ENCODE data around the gene NBAS.

Gene NBAS

GRCh38 chr2:15311926-15312325 lies 249.2 kb downstream of the NBAS start:
- Histone ChIP-seq H3K27me3 (ENCODE audit: control insufficient read depth in 1 of 2, insufficient read depth in 2 of 2, low read length in 2 of 2) (no peaks in the 10 kb centered on the region), H3K4me1 (ENCODE audit: insufficient read depth, low read length) (no peaks in the 10 kb centered on the region), H3K9me3 (ENCODE audit: low read length) (no peaks in the 10 kb centered on the region), H3K9ac (ENCODE audit: low read length) (no peak overlapping the region), H3K27ac (ENCODE audit: low read depth, low read length) (no peak overlapping the region), H3K36me3 (ENCODE audit: insufficient read depth, low read length) (peaks cover 5% of the 10 kb centered on the region), H3K4me3 (ENCODE audit: low read depth in 1 of 2, low read length in 2 of 2) (no peak overlapping the region)

DNA sequence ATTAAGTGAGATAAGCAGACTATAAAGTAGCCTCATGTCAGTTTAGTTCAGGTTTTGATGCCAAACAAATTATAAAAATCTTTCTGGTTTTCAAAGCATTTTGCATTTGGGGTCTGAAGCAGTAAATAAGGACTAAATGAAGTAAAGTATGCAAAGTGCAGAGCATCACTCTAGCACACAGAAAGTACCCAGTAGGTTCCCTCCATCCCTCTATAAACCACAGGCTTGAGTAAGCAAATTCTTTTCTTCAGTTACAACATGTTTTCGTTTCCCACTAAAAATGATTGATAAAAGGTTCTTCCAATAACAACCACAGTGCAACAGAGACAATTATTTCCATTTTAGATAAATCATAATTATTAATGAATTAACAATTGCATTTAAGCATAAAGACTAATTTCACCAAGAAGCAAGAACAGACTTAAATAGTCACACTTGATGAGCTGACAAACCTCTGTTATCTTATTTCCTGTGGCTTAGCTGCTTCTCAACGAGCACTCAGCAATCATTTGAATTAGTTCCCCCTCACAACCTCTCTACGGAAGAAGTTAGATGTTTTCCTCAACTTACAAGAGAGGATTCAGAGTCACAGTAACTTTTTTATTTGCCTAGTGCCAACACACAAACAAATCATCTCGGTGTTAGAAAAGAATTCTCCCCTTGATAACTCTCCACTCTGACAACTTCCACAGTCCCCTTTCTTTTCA lies 249.8 kb downstream of the NBAS start:
- no peaks in the 10 kb centered on the region for H3K9me3 ChIP-seq (ENCODE audit: low read length)
- no peak overlapping the region for H3K9ac ChIP-seq (ENCODE audit: low read length)
- H3K27me3 ChIP-seq (ENCODE audit: control insufficient read depth in 1 of 2, insufficient read depth in 2 of 2, low read length in 2 of 2) = no peaks in the 10 kb centered on the region
- H3K4me1 ChIP-seq (ENCODE audit: insufficient read depth, low read length) = no peaks in the 10 kb centered on the region
- no peak overlapping the region for H3K4me3 ChIP-seq (ENCODE audit: low read depth in 1 of 2, low read length in 2 of 2)
- no peak overlapping the region for H3K27ac ChIP-seq (ENCODE audit: low read depth, low read length)
- H3K36me3 ChIP-seq (ENCODE audit: insufficient read depth, low read length) = peaks cover 5% of the 10 kb centered on the region

DNA sequence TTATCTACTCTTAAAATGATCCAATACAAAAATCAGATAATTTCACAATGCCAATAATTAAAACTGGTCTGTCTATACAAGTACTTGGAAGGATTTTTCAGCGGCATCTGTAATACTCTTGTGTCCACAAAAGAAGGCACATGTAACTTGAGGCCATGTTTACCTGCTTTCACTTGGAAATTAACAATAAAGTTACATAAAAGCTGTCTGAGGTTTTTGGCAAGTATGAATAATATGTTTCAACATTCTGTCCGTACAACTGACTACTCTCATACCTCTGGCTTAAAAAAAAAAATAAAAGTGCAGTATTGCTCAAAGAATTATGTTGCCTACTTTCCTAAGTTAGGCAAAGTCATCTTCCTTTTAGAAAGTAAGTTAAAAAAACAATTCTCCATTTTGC lies 253.6 kb downstream of the NBAS start:
- no peaks in the 10 kb centered on the region for H3K9me3 ChIP-seq (ENCODE audit: low read length)
- no peak overlapping the region for H3K27ac ChIP-seq (ENCODE audit: low read depth, low read length)
- H3K4me1 ChIP-seq (ENCODE audit: insufficient read depth, low read length) = no peaks in the 10 kb centered on the region
- no peak overlapping the region for H3K4me3 ChIP-seq (ENCODE audit: low read depth in 1 of 2, low read length in 2 of 2)
- no peak overlapping the region for H3K9ac ChIP-seq (ENCODE audit: low read length)
- no peaks in the 10 kb centered on the region for H3K27me3 ChIP-seq (ENCODE audit: control insufficient read depth in 1 of 2, insufficient read depth in 2 of 2, low read length in 2 of 2)
- peaks cover 10% of the 10 kb centered on the region for H3K36me3 ChIP-seq (ENCODE audit: insufficient read depth, low read length)

GRCh38 chr2:15306706-15307105 lies 254.4 kb downstream of the NBAS start:
- H3K4me3 ChIP-seq (ENCODE audit: low read depth in 1 of 2, low read length in 2 of 2) = no peak overlapping the region
- no peaks in the 10 kb centered on the region for H3K9me3 ChIP-seq (ENCODE audit: low read length)
- H3K9ac ChIP-seq (ENCODE audit: low read length) = no peak overlapping the region
- peaks cover 10% of the 10 kb centered on the region for H3K36me3 ChIP-seq (ENCODE audit: insufficient read depth, low read length)
- no peaks in the 10 kb centered on the region for H3K4me1 ChIP-seq (ENCODE audit: insufficient read depth, low read length)
- no peaks in the 10 kb centered on the region for H3K27me3 ChIP-seq (ENCODE audit: control insufficient read depth in 1 of 2, insufficient read depth in 2 of 2, low read length in 2 of 2)
- no peak overlapping the region for H3K27ac ChIP-seq (ENCODE audit: low read depth, low read length)

GRCh38 chr2:15303874-15304273 lies 257.3 kb downstream of the NBAS start:
- H3K36me3 ChIP-seq (ENCODE audit: insufficient read depth, low read length) = peaks cover 10% of the 10 kb centered on the region
- no peaks in the 10 kb centered on the region for H3K9me3 ChIP-seq (ENCODE audit: low read length)
- H3K9ac ChIP-seq (ENCODE audit: low read length) = no peak overlapping the region
- no peak overlapping the region for H3K4me3 ChIP-seq (ENCODE audit: low read depth in 1 of 2, low read length in 2 of 2)
- H3K27ac ChIP-seq (ENCODE audit: low read depth, low read length) = no peak overlapping the region
- H3K27me3 ChIP-seq (ENCODE audit: control insufficient read depth in 1 of 2, insufficient read depth in 2 of 2, low read length in 2 of 2) = no peaks in the 10 kb centered on the region
- no peaks in the 10 kb centered on the region for H3K4me1 ChIP-seq (ENCODE audit: insufficient read depth, low read length)

DNA sequence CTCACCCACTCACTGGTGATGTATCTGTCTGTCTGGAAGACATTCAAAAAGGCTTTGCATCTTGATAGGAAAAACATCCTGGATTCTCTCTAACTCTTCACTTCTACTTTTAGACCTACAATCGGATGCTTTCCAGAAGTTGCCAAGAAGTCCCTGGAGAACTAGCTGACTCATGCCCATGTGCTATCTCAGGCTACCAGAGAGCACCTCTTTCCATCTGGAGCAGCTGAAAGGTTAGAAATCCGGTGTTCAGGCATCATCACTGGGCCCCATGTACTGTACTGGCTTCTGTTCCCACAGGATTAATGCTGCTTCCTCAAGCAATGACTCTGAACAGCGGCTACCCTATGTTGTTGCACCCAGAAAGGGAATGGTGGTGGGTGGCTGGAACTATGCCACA lies 259.0 kb downstream of the NBAS start:
- Histone ChIP-seq H3K27me3 (ENCODE audit: control insufficient read depth in 1 of 2, insufficient read depth in 2 of 2, low read length in 2 of 2) (no peaks in the 10 kb centered on the region), H3K36me3 (ENCODE audit: insufficient read depth, low read length) (peaks cover 5% of the 10 kb centered on the region)

GRCh38 chr2:15300624-15301573 lies 260.2 kb downstream of the NBAS start:
- H3K9ac ChIP-seq (ENCODE audit: low read length) = no peak overlapping the region
- no peak overlapping the region for H3K4me3 ChIP-seq (ENCODE audit: low read depth in 1 of 2, low read length in 2 of 2)
- peaks cover 8% of the 10 kb centered on the region for H3K36me3 ChIP-seq (ENCODE audit: insufficient read depth, low read length)
- H3K27me3 ChIP-seq (ENCODE audit: control insufficient read depth in 1 of 2, insufficient read depth in 2 of 2, low read length in 2 of 2) = no peaks in the 10 kb centered on the region
- no peak overlapping the region for H3K27ac ChIP-seq (ENCODE audit: low read depth, low read length)
- no peaks in the 10 kb centered on the region for H3K4me1 ChIP-seq (ENCODE audit: insufficient read depth, low read length)
- H3K9me3 ChIP-seq (ENCODE audit: low read length) = no peaks in the 10 kb centered on the region

More for the DNA sequence above, 259.0 kb downstream of the NBAS start:
- no peak overlapping the region for H3K4me3 ChIP-seq (ENCODE audit: low read depth in 1 of 2, low read length in 2 of 2)
- no peak overlapping the region for H3K27ac ChIP-seq (ENCODE audit: low read depth, low read length)
- no peak overlapping the region for H3K9ac ChIP-seq (ENCODE audit: low read length)
- no peaks in the 10 kb centered on the region for H3K9me3 ChIP-seq (ENCODE audit: low read length)
- H3K4me1 ChIP-seq (ENCODE audit: insufficient read depth, low read length) = no peaks in the 10 kb centered on the region

GRCh38 chr2:15299904-15300520 lies 261.1 kb downstream of the NBAS start:
- Histone ChIP-seq H3K9ac (ENCODE audit: low read length) (no peak overlapping the region), H3K36me3 (ENCODE audit: insufficient read depth, low read length) (peaks cover 8% of the 10 kb centered on the region)

GRCh38 chr2:15298770-15299169 lies 262.4 kb downstream of the NBAS start:
- Histone ChIP-seq H3K4me1 (ENCODE audit: insufficient read depth, low read length) (no peaks in the 10 kb centered on the region), H3K27ac (ENCODE audit: low read depth, low read length) (no peak overlapping the region), H3K9ac (ENCODE audit: low read length) (no peak overlapping the region), H3K9me3 (ENCODE audit: low read length) (no peaks in the 10 kb centered on the region), H3K4me3 (ENCODE audit: low read depth in 1 of 2, low read length in 2 of 2) (no peak overlapping the region), H3K36me3 (ENCODE audit: insufficient read depth, low read length) (peaks cover 12% of the 10 kb centered on the region), H3K27me3 (ENCODE audit: control insufficient read depth in 1 of 2, insufficient read depth in 2 of 2, low read length in 2 of 2) (no peaks in the 10 kb centered on the region)

More at GRCh38 chr2:15299904-15300520, 261.1 kb downstream of the NBAS start:
- H3K4me1 ChIP-seq (ENCODE audit: insufficient read depth, low read length) = no peaks in the 10 kb centered on the region
- H3K27ac ChIP-seq (ENCODE audit: low read depth, low read length) = no peak overlapping the region
- no peaks in the 10 kb centered on the region for H3K9me3 ChIP-seq (ENCODE audit: low read length)
- no peaks in the 10 kb centered on the region for H3K27me3 ChIP-seq (ENCODE audit: control insufficient read depth in 1 of 2, insufficient read depth in 2 of 2, low read length in 2 of 2)
- no peak overlapping the region for H3K4me3 ChIP-seq (ENCODE audit: low read depth in 1 of 2, low read length in 2 of 2)

GRCh38 chr2:15293262-15293937 lies 267.7 kb downstream of the NBAS start:
- Histone ChIP-seq H3K9ac (ENCODE audit: low read length) (no peak overlapping the region), H3K27me3 (ENCODE audit: control insufficient read depth in 1 of 2, insufficient read depth in 2 of 2, low read length in 2 of 2) (no peaks in the 10 kb centered on the region), H3K4me3 (ENCODE audit: low read depth in 1 of 2, low read length in 2 of 2) (no peak overlapping the region), H3K4me1 (ENCODE audit: insufficient read depth, low read length) (no peaks in the 10 kb centered on the region), H3K9me3 (ENCODE audit: low read length) (no peaks in the 10 kb centered on the region), H3K27ac (ENCODE audit: low read depth, low read length) (no peak overlapping the region), H3K36me3 (ENCODE audit: insufficient read depth, low read length) (peaks cover 20% of the 10 kb centered on the region)
